Activated gamma-delta T cell (primary cell): Measurements from ENCODE around the gene CHST15.
"Not testable (repeated sequence)": the region's sequence is repeated elsewhere in the genome, so short reads cannot be mapped to it uniquely, and the experiment has no call there.

Source experiments
- DNase-seq: peaks from one replicate; lab custom pipeline; 2025; lab: John Stamatoyannopoulos, UW

CHST15 gene

DNA sequence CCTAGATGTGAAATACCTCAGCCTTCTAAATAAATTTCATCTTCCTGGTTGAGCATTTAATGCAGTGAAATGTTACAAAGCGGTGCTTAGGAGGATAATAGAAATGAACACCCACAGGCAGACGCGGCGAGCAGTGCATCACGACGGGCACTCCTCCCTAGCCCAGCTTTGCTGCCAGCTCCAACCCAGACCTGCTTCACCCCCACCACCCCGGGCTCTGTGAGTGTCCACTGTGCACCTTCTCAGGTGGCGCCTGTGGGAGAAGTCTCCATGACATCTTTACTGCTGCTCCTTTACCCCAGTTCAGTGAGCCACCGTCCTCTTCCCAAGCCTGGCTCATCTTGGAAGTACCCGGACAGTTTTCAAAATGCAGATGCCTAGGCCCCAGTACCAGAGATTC, 5.2 kb upstream of the CHST15 start:
- no peak for DNase-seq

DNA sequence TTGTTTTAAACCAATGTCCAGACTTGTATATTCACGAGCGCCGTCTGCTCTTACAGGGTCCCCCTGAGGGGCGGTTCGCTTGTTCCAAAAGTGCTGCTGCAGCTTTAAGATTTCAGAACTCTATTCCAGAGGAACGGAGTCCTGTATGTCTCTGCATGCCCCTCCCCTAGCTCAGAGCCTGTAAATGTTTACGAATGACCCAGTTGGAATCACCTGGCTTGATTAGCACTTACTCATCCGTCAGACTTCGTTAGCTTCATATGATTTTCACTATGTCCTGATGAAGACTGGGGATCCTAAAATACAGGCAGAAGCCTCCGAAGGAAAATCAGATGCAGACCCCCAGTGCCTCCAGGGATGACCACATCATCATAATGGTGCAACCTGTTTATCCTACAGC, 4.5 kb upstream of the CHST15 start:
- no peak for DNase-seq

DNA sequence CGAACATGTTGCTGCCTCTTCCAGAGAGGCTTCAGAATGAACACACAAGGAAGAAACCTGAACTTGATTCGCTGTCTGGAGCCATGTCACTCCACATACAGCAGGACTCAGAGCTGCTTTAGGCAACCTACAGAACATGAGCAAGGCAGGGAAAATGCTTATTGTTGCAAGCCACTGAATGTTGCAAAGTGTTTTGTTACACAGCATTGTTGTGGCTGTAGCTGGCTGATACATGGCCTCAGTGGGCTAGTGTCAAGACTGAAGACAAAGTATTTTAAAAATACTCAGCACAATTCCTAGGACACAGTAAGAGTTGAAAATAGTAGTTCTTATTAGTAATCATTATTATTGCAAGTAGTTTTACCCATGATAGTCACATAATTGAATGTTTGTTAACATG, 3.1 kb upstream of the CHST15 start:
- no peak for DNase-seq

DNA sequence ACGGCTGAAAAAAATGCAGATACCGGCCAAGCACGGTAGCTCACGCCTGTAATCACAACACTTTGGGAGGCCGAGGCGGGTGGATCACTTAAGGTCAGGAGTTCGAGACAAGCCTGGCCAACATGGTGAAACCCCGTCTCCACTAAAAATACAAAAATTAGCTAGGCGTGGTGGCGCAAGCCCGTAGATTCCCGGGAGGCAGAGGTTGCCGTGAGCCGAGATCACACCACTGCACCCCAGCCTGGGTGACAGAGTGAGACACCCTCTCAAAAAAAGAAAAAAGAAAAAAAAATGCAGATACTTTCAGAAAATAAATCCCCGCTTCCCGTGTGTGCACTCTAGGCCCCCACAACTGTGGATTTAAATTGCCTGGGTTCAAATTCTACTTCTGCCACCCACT, 2.4 kb upstream of the CHST15 start:
- DNase-seq, result not testable (repeated sequence)

DNA sequence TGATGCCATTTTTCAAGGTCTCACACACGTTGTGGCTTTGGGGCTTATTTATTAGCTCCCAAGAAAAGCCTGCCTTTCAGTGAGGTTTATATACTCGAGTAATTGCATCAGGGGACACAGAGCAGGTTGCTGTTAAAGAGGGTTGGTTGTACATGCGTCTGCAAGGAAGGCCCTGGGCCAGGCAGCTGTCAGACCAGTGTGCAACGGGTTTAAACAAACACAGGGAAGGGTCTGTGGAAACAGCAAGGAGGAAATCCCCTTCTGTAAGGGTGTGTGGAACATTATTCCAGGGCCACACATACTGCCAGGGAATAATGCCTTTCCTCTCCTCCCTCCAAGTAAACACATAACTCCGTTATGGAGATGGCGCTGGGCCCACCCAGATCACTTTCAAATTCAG, 1.7 kb upstream of the CHST15 start:
- no peak for DNase-seq

DNA sequence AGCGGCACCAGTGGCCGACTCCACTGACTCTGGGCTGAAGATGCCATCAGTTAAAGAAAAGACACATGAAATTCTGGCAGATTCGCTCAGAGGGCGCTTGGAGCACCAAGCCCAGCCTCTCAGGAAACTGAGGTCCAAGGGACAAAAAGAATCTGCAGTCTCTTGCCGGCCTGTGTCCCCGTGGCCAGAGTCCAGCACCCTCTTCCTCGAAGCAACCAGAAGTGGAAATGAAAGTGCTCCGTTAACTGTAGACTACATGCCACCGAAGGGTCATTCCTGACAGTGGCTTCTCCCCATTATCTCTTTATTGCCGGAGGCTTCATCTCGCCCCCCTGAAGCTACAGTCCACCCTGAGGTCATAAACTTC, 1.0 kb upstream of the CHST15 start:
- DNase-seq, result no peak

DNA sequence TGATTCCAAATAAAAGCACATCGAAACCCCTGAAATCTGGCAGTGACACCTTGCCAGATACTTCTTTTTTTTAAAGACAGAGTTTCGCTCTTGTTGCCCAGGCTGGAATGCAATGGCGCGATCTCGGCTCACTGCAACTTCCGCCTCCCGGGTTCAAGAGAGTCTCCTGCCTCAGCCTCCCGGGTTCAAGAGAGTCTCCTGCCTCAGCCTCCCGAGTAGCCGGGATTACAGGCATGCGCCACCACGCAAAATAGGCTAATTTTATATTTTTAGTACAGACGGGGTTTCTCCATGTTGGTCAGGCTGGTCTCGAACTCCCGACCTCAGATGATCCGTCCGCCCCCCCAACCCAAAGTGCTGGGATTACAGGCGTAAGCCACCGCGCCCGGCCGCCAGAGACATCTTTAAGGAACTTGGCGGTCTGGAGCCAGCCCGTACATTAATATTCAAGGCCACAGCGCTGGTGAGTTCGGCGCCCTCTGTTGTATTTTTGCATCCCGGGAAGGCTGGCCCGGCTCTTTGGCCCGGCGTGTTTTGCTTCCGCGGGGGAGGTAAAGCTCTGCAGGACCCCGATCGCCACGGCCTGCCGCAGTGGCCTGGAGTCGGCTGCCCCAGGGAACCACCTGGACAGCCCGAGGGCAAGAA, 498 bp upstream of the CHST15 start:
- DNase-seq, result not testable (repeated sequence)

DNA sequence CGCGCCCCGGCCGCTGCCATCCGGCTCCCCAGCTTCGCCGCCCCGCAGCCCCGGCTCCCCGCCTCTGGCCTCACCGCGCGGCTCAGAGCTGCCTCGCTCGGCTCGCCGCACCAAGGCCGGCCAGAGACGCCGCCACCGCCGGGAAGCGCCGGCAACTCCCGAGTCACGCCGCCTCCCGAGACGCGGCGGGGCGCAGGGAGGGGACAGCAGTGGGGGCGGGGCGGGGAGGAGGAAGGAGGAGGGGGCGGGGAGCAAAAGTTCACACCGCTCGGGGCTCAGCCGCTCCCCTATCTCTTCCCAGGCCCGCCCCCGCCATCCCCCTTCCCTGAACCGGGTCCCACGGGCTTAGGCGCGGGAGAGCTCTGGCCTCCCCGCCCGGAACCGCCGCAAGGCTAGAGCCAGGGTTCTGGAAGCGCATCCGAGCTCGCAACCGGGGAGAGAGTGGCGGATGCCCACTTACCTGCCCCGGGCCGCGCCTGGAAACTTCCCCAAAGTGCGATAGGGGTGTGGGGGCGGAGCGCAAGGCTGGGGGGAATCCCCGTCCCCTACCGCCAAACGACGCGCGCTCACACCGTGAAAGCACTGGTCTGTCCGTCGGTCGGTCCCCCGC, 1.0 kb downstream of the CHST15 start:
- no peak for DNase-seq

DNA sequence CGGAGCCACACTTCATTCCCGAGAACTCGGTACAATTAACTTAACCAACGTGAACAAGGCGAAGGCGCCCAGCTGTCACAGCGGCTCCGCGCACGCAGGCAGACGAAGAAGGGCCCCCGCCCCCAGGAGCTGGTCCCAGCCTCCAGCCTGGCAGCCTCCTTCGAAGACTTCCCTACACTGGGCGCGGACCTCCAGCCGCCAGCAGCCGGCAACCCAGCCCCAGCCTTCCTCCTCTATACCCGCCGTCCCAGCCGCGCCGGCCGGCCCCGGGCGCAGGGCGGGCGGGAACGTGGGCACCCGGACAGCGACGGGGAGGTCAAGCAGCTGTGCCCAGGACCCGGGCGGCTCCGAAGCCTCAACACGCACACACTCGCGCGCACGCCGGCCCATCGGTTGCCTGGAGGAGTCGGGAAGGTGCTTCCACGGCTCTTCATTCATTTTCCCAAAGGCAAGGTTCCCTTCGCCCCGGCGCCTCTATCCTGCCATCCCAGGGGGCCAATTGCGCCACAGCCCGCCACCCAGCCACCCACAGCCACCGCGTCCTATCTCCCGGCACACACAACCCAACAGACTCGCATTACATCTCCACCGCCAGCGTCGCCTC, 1.6 kb downstream of the CHST15 start:
- no peak for DNase-seq

DNA sequence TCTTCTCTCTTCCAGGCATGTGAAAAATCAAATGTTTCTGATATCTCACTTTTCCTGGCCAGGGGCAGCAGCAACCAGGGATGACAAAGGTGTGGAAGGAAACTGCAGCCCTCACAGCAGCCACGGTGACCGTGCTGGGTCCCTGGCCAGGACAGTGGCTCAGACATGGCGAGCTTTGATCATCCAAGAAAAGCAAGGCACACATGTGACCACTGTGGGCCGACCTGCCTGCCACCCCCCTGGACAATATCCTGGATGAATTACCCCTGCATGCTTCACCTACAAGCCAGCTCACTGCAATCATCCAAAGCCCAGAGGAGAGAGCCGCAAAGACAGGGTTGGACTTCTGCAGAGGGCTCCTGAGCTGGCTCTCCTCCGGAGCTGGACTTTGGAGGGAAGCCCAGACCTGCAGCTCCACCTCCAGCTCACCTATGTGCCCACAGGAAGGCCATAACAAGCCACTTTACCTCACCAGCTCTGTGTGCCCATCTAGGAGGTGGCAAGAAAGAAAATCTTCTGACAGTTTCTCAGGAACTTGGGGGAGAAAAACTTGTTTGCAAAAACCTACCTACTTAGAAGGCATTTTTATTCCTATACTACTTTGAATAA, 2.7 kb downstream of the CHST15 start:
- no peak for DNase-seq

DNA sequence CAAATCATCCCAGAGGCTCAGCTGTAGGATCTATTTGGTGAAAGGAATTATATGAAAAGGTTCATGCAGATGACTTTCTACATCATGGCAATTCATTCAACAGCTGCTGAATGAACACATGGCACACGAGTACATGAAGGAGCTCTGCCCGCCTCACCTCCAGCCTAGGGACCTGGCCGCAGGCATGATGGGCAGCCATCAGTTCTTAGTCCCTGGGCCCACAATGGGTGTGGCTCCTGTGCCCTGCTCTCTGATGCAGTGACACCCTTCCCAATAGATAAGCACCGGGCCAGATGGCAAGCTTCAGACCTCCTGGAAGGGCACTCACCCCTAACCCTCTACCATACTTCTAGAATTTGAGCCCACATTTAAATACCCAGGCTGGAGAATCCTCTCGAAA, 3.5 kb downstream of the CHST15 start:
- no peak for DNase-seq

DNA sequence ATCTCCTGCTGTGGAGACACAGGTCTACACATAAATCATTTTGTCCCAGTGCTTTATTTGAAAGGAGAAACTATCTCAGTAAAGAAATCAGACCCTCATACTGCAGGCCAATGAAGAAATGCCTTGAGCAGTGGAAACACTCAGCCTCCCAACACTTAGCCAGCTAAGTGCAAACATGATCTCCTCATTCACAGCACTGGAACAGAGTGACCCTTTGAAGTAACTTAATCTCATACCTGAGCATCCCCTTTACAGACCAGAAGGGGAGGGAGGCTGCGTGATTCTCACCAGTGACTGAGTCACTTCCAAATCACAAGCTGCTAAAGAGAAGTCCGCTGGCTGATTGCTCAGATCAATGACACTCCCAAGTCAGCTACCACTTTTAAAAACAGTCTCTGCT, 4.5 kb downstream of the CHST15 start:
- DNase-seq, result no peak

DNA sequence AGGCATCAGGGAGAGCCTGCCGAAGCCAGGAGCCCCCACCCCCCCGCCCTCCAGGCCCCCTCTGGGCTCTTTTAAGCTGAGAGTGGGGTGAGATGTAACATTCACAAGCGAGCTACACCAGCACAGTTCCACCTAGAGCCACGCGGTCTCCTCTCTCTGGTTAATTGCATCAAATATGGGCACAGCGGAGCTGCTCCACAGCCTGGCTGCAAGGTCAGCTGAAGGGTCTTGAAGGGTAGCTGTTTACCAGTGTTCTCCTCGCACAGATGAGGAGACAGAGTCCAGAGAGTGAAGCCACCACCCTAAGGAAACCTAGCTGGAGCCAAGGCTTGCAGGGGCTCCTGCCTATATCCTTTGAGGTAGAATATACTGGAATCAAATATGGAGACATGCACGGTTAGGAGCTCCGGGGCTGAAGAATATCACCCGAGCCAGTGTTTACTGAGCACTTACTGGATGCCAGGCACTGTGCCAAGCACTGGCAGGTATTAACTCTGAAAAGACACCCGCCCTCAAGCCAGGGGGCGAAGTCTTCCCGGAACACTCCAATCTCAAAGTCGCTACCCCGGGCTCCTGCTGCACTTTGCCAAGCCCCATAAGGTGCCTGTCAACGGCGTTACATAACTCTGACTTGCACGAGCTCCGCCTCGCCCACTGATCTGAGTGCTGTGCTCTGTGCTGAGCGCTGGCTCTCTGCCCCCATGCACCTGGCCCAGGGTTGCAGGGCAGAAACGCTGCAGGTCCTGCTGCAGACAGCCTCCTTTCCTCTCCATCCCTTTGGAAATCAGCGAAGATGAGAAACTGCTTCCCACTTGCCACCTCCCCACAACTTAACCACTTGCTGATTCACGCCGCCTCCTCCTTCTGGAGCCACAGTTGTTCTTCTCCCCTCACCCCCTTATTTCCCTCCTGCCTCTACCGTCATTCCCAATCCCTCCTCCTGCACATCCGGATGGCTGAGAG, 5.4 kb downstream of the CHST15 start:
- no peak for DNase-seq

DNA sequence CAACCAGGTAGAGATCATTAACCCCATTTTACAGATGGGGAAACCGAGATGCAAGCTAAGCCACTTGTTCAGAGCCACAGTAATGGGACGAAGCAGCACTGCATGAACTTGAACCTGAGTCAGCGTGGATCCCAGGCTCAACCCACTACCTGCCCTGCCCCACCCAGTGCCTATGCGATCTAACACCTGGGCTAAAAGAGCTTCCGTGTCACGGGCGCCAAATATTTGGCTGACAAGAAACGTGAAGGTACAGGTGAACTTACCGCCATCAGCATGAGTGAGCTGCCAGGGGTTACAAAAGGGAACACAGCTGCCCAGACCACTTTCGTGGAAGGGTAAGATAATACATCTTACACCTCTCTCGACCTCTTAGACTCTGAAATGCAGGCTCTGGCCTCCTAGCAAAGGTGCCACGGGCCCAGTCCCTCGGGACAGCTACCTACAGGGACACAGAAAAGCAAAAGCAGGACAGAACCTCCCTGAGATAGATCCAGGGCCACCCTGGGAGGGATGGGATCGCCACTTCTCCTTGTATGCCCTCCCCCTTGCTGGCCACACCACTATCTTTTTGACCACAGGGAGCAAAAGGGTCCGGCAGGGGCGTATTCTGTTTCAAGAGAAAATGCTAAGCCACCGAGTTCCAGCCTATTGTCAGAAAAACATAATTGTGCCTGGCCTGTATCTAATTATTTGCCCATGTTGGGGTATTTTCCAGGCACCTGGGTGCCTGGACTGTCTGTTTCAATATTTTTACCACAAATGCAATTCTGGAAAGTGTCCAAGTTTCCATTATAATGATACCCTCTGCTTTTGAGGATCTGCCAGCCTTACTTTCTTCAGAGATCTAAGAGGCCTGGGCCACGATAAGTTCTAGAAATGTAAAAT, 6.4 kb downstream of the CHST15 start:
- DNase-seq, result no peak

DNA sequence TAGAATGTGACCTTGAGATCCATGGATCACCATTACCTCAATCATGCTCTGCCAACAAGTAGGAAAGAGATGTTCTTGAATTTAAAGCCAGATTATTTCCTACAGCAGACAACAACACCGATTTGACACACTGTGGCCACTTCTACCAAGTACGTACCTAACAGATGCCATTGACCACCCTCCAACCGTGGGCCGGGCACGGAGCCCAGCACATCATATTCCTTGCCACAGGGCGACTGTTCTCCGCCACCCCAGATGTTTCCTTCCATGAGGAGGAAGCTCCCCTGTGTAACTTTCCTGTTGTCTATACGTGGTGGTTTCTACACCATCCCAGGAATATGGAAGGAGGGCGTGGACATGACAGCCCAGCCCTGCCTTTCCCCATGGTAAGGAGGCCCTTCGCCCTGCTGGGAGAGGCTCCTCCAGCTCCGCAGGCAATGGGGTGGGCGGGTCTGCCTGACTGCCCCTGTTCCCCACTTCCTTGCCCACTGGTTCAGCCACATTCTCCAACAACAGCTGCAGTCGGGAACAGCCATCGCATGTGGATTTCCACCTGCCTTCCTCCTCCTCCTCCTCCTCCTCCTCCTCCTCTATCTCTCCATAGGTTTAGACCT, 7.2 kb downstream of the CHST15 start:
- DNase-seq, result no peak

DNA sequence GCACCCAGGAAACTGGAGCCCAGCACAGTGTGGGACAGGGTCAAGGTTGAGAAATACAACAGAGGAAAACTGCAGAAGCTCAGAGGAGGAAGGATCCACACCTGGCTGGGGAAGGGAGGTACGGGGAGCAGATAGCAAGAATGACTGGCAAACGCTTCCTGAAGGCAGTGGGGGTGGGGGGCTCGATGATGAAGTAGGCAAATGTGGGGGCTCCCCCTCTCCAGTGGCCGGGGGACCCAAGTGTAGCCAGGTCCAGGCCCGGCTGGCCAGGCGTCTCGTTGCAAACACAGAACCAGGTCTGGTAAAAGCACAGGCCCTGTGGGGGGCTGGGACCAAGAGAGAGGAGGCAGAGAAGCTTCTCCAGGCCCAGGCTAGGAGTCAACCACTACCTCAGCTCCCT, 7.7 kb downstream of the CHST15 start:
- no peak for DNase-seq

DNA sequence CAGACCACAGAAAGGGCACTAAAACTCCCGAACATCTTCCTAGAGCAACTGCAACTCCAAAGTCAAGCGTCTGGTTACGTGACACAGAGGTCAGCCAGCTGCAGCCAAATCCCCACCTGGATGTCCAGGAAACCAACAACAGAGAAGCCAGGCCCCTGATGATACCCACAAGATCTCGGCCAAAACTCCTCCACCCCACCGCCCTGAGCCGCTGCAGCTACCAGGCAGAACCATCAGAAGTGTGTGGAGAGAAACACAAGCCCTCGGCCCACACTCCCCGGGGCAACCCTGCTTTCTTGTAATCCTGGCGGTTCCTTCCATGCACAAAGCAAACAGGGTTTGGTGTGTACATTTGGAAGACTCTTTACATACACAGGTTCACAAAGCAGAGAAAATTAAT, 8.7 kb downstream of the CHST15 start:
- DNase-seq, result no peak

DNA sequence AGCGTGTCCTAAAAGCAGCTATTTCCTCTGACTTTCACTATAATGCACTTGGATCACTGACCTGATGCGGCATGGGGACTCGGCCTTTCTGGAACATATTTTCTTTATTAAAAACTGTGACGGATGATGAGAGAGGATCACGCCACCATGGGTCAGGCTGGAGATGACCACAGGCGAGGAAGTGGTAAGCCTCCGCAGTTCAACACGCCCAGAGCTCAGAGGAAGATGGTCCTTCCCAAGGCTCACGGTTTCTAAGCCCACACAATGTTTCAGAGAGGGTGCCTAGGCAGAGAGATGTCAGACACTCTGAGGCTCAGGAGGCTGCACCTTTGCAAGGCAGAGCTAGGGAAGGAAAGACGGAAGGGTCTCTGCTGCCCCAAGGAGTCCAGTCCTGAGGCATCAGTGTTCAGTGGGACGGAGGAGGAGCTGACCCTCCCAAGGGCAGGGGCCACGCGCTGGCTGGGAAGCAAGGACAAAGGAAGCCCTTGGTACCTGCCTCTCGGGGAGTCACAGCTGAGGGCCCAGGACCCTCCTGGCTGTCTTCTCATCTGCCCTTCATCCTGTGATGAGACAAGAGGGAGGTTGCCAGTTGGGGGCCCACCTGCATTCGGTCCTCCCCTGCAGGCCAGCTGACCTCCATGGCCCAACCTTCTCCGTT, 9.5 kb downstream of the CHST15 start:
- no peak for DNase-seq

DNA sequence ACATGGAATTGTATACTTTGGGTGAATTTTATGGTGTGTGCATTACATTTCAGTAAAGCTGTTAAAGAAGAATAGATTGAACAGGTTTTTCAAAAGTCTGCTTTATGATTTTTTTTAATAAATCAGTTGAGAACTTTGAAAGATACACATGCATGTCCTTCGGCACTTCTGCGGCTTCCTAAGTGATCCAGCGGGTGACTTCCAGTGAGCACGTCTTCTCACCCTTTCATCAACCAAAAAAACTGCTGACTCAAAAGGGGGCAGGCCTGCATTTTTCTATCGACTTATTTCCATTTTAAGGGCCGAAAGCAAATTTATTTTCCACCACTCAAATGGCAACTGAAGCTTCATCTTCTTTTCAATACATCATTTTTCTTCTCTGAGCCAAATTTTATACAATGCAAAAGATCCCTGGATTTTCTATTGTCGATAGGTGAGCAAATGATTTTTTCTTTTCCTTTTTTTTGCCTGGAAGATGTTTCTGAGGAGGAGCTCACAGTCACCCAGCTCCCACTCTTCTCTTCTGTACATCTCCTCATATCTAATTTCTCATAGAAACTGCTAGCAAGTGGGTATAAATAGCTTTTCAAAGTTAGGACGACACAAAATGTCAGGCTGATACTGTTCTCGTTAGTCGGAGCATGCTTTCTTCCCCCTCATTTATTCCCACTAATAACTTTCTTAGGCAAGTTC, 10.2 kb downstream of the CHST15 start:
- DNase-seq, result no peak

DNA sequence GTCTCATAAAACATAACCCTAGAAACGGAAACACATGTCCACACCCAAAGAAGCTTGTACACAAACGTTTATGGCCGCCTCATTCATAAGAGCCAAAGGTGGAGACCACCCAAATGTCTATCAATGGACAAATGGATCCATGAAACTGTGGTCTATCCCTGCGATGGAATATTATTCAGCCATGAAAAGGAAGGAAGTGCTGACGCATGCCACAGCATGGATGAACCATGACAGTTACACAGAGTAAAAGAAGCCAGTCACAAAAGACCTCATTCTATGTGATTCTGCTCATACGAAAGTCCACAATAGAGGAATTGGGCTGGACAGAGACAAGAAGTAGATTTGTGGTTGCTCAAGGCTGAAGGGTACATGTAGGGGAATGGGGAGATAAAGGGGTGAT, 10.8 kb downstream of the CHST15 start:
- DNase-seq, result no peak
